Hematopoietic multipotent progenitor cell treated with erythropoietin and hydrocortisone succinate and interleukin-3 and kit ligand, for 4 days (in vitro differentiated cells): ENCODE data around the gene RPA1.
"Not testable (repeated sequence)": the region's sequence is repeated elsewhere in the genome, so short reads cannot be mapped to it uniquely, and the experiment has no call there.

ENCODE experiments used
- DNase-seq: peaks from one replicate; pipeline ENCODE4 v3.0.0-alpha.2; 2015

The RPA1 gene

DNA sequence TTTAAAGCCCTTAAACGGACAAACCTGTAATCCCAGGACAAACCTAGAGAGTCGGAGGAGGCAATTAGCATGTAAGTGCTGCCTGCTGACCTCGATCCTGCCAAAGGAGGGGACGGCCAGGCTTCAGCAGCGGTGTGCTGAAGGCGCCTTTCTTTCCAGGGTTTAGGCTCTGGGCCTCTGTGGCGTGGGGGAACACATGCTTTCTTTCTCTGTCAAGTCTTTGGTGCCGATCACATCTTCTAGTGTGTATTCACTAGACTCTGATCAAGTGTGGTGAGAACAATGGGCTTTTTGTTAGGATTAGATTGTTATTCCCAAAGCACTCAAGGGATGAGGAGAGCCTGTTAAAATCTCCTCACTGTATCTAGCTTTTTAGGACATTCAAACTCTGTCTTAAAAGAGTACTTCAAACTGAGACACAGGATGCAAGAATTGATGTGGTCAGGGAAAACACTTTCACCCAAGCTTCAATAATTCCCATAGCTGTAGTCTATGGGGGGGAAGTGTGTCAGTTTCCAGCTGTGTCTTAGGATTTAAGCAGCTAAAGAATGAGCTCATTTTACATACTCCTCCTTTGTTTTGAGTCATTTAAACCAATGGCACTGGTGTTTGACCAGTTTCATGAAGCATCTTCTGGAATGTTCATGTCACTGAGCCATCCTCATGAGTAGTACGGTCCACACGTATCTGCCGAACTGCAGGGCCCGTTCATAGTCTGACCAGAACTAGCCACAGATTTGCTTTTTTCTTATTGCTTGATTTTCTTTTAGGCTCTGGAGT lies 51.2 kb downstream of the RPA1 start:
- no peak for DNase-seq

DNA sequence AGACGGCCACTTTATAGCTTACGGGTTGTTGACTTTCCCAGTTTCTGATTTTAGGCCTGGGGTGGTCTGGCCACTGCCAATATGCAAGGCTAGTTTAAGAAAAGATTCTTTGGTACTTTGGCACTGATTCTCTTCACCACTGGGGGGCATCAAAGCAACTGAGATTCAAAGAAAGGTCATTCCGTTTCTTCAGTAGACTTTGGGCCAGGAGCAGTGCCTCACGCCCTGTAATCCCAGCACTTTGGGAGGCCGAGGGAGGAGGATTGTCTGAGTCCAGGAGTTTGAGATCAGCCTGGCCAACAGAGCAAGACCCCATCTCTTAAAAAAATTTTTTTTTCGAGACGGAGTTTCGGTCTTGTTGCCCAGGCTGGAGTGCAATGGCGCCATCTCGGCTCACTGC lies 53.0 kb downstream of the RPA1 start:
- peak; percentile 64 for DNase-seq

DNA sequence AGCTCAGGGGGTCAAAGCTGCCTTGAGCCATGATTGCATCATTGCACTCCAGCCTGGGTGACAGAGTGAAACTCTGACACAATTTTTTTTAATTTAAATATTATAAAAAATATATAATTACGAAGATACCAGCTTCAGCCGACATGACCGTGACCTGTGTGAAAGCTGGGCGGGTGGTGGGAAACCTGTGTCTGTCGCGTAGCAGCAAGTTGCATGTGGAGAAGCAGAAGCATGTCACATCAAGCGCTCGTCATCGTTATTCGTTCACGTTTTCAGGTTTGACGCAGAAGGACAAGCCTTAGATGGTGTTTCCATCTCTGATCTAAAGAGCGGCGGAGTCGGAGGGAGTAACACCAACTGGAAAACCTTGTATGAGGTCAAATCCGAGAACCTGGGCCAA lies 53.7 kb downstream of the RPA1 start:
- DNase-seq: no peak

DNA sequence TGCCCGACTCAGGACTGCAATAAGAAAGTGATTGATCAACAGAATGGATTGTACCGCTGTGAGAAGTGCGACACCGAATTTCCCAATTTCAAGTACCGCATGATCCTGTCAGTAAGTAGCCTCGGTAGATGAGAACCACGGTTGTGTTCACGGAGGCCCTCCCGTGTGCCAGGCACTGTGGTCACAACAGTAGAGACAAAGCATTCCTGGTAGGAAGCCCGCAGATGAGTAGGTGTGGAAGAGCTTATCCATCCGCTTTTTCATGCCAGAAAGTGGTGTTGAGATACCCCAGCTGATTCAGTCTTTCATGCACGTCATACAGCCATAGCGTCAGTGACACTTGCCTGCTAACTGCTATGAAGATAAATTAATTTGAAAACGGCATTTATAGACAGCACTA lies 58.9 kb downstream of the RPA1 start:
- DNase-seq: no peak

DNA sequence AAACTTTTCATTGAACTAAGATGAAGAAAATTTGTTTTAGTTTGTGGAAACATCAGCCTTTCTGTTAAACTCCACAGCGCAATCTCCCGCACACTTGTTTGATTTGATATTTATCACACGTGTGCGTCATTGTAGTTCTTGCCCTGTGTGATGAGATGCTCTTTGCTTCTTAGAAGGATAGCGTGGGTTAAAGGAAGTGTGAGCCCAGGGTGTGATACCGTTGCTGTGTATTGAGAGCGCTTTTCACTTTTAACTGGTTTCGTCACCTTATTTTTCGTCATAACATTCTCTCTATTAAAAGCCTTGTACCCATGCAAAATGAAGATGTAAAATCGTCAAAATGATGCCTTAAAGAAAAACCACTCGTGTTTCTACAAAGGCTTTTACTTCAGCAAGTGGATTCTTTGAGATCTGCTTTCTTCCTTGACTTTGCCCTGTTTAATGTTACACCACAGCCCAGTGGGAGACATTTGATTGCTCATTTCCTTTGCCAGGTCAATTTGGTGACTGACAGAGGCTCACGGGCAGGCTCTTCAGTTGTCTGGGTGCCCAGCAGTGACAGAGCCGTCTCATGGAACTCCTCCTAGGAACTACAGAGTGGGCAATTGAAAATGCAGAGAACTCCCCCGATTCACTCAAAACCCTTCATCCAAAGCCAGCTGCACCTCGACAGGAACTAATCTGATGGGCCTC lies 61.1 kb downstream of the RPA1 start:
- no peak for DNase-seq

DNA sequence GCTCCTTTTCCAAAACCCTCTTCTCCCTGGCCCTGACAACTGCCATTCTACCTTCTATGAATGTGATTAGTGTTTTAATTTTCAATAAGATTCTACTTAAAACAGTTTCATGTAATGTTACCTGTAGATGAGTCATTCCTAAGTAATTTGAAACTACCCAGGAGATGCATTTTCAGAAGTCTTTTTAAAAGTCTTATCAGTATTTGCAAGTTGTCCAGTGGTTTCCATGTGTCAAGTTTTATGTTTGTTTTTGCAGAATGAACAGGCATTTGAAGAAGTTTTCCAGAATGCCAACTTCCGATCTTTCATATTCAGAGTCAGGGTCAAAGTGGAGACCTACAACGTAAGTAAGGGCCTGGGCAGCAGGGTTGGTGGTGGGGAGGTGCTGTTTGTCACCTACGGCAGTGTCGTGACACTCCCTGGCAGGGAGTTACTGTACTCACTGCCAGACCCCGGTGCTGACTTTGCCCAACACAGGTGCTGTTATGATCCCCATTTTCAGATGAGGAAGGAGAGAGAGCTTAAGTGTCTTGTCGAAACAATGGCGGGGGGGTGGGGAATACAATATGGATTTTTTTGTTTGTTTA lies 65.0 kb downstream of the RPA1 start:
- DNase-seq: no peak

DNA sequence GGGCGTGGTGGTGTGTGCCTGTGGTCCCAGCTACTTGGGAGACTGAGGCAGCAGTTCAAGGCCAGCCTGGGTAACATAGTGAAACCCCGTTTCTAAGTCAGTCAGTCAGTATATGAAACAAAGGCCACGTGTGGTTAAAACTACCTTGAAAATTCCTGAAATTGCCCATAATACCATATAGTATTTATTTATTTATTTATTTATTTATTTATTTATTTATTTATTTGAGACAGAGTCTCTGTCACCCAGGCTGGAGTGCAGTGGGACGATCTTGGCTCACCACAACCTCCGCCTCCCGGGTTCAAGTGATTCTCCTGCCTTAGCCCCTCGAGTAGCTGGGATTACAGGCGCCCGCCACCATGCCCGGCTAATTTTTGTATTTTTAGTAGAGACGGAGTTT lies 65.7 kb downstream of the RPA1 start:
- DNase-seq: not testable (repeated sequence)

DNA sequence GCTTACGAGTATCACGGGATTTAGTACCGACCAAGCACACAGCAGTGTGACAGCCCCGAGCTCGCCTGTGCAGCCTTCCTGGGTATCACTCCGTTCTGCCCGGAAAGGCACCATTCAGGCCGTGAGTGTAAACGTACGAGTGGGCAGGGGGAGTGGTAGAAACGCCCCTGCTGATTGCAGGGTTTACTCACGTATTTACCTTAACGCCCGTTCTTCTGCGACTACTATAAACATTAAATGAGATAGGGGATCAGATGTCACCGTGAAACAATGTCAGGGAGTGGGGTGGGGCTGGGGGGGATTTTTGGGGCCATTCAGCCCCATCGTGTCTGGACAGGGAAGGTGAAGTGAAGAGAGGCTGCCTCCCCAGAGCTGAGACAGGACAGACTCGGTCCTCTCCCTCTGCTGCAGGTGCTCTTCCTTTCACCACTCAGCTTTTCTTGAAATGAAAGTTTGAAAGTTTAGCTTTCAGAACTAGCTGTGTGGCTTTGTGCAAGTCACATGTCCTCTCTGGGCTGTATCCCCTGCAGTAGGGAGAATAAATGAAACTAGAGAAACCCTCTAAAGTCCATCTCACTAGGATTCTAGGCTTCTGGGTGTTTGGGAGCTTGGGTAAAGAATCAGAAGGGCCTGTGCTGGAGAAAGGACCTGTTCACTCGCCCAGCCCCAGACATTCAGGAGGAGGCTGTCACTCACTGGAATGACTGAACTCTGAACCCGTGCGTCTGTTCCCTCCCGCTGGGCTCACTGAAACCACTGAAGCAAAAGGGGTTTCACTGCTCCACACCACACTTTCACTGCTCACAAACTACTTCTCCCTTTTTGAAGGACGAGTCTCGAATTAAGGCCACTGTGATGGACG lies 66.7 kb downstream of the RPA1 start:
- no peak for DNase-seq

DNA sequence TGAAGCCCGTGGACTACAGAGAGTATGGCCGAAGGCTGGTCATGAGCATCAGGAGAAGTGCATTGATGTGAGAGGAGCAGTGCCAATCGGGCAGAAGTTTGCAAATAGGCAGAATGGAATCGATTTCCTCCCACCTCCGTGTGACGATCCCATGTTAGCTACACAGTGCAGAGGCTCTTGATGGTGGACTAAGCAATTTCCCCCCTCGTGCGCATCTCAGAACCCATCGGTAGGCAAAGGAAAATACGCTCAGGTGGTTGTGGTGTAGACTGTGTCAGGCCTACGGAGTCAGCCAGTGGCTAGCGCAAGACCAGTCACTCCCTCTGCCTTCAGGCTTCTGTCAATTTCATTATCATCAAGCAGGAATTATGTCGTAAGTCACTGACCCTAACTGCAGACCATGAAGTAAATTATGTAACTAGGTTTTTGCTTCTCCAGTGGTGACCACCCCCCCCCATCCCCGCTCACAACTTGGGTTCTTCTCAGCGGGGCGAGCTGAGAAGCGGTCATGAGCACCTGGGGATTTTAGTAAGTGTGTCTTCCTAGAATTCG lies 67.4 kb downstream of the RPA1 start:
- no peak for DNase-seq

DNA sequence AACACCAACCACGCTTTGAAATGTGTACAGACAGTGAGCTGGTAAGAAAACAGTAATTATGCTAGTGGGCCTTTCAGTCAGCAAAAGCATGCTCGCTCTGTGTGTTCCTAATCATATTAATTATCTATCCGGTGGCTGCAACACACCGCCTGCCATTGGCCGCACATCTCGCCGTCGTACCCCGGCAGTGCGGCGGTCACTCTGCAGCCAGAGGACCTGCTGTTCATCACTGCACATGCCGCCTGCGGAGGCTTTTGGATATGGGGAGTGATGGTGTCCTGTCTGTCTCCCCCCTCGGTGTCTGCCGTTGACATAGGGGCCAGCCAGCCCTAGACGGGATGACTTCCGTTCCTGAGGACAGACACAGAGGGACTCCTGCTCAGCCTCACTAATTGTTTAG lies 68.5 kb downstream of the RPA1 start:
- no peak for DNase-seq

DNA sequence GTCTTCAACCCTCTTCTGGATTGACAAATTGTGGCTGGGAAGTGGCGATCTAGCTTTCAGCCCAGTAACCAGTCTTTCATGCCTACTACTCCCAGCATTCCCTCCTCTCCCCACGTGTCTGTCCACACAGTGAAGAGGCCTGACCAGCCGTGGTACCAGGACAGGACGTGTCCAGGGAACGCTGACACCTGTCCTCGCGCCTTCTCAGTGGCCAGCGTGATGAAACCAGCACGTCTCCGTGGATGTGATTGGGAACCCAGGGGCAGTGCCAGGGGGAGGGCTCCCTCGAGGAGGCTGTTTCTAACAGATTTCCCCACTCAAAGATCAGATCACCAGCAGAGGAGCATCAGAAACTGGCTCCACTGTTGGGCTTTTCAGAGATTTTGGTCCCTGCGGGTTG lies 69.1 kb downstream of the RPA1 start:
- DNase-seq: no peak

DNA sequence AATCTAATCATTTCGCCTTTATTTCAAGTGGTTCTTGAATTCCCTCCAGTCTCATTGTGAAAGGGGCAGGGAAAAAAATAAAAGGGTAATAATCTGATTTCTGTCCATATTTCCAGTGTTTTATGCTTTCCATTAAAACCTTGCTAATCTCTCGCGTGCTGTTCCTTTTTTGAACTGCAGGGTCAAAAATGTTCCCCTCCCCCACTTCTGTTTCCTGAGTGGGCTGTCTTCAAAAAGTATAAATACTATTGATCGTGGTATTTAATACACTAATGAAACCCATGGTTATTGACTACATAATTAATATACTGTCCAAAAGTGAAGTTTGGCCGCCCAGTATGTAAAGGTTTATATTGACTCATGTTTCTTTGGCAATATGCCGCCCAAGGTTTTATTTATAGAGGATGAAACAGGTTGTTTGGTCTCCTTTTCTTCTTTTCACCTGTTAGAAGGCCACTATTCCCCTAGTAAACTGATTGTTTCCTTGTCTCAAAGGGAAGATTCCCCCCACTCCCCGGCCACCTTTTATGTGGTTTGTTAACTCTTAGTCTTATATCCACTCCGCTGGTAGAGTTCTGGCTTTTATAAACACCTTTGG lies 69.7 kb downstream of the RPA1 start:
- peak; percentile 37 for DNase-seq

DNA sequence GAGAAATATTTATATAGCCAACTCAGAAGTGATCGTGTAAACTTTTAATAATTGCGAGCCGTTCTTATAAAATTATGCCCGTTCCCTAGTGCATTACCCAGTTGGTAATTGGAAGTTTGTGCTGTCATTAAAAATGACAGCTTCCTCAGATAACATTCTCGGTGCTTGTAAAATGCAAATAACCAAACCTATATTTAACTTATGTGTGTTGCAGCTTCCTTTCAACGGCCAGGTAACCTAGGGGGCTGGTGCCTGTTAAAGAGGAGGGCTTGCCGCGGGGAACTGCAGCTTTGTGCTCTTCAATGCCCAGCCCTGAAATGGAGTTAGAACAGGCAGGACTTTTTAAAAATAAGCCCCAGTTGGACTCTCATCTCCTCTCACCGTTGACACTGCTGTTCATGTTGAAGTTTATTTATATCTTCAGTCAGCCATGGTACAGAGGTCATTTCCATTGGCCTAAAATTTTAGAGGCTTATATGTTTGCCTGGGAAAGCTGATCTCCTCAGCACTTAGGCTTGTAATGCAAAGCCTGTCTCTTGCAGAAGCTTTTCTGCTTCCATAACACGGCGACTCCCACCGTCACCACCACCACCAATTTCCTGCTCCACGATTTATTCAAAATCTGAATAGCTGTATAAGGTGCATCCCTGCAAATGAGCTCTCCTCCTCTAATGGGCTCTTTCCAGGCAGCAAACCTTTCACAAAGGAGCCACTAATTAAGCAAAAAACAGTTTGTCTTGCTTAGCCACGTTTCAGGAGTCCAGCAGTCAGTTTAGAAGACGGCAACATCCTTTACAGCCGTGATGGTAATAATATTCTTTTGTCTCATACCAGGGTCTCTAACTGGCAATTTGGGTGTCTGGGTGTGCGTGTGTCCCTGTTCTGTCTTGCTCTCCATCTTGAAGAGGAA lies 74.7 kb downstream of the RPA1 start:
- no peak for DNase-seq

DNA sequence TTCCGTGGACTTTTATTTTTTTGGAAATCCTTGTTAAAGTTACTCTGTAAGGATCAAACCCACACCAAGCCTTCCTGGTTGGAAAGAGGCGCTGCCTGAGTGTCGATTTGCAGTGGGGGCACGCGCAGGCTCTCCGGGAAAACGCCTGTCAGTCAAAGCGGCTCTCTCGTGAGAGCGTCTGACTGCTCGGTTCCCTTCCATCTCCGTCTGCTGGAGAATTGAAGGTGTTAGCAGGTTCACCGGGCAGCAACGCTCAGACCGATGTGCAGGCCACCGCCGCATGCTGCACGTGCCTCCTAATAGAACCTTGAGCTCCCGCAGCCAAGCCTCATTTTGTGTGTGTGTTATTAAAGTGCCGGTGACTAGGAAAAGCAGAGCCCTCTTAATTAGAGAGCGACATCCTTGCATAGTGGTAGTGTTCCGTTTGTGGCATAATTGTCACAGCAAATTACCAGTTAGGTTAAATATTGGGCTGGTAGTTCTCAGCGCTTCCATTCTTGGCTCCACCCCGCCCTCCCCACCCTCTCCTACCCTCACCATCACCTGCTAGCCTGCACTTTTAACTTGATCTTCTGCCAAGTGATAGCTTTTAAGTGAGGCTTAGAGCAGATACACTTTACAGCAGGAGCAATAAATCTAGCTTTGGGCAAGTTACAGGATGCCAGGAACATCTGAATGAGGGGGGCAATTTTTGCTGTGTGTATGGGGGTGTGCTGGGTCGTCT lies 75.5 kb downstream of the RPA1 start:
- peak; percentile 10 for DNase-seq

DNA sequence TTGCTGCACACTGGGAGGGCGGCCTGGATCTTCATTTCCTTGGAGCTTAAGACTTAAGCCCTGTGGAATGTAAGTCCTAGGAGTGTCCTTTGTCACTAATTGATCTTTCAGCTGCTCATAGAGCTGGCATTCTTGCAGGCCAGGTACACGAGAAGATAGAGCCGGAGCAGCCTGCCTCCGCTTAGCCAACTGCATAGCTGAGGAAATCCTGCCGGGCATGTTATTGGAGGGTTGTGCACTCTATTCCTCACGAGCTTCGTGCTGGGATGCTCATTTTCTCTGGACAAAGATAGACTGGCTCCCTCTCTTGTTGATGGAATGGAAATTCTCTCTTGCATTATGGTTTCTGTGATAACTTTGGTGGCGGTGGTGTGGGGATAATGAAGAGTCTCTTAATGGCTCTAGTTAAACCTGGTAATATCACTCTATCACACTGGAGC lies 76.9 kb downstream of the RPA1 start:
- DNase-seq: no peak

DNA sequence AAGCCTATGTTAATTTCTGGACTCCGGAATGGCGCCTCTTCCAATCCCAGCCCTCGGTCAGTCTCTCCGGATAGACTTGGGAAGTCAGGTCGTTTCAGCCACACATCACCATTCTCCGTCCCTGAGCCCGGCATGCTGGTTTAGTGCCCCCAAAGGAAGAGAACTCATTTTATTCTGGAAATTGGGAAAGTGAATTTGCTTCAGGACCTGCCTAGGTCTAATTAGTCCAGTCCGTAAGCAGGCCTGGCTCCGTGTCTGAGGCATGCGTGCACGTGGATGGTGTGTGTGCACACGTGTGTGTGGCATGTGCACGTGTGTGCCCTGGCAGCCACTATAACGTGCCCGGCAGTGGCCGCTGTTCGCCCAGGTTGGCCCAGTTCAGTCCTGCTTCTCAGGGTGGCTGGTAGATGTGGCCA lies 77.4 kb downstream of the RPA1 start:
- no peak for DNase-seq

DNA sequence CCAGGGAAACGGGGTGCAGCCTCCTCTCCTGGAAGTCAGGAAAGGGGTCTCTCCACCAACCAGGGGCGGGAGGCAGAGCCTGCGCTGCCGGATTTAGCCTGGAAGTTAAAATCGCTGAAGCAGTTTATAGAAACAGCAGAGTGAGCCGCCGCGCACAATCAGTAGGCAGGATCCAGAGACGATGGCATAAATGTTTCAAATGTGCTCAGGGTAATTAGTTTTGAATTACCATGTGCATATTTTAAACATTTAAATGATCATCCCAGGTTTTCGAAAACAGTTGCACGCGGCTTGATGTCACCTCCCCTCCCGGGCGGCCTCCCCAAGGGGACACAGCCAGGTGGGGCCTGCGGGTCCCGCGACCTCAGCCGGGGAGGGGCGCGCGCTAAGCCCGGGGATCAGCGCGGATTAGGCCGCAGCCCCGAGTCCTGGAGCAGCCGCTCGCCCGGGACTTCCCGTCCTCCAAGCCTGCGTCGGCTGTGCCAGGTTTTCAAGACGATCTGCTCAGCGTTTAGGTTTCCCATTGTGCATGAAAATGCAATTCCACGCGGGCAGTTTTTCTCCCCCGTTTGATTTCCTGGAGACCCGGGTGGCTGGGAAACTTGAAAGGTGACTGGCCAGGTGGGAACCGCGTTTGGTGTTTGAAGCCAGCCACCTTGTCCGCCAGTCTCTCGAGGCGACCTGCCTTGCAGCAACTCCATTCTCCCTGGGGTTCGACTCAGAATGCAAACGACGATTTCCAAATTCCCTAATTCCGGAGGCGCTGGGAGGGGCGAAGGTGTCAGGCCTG lies 78.3 kb downstream of the RPA1 start:
- peak; percentile 49 for DNase-seq

DNA sequence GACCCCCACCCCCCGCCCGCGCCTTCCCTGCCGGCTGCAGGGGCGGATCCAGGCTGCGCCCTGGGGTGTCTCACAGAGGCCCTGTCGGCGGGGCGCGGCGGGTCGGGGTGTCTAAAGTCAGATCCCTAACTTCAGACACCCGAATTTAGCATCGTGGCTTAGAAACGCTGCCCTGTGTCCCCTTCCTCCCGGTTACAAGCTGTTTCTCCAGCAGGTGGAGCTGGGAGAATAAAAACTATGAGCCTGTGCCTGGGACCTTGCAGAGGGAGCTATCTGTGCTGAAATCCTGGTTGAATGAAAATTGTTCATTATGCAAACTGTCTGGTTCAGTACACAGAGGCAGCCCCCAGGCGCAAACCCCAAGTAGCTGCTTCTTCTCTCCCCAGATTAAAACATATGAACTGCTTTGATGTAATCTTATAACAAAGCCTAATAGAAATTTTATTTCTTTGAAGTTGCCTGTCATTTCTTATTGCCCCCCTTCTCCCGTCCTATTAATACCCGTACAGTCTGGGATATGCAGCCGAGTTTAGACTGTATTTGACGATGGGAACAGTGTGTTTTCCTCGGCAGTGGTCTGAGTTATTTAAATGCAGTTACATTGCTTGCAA lies 79.0 kb downstream of the RPA1 start:
- peak; percentile 87 for DNase-seq

DNA sequence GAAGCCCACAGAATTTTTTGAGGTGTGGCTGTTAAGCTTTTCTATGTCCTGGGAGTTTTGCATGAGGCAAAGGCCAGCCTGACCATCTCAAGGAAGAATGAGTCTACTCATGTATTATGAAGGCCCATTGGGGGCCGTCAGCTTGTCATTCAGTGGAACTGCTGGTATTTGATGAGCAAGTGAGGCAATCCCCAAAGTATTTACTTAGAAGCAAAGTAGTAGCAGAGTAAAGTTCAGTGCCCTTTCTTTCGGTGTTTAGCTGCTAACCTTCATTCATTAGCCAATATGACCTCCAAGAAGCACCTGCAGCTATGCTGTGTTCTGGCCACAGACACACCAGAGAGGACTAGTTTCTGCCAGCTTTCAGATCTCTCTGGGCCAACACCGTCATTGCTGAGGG lies 80.2 kb downstream of the RPA1 start:
- no peak for DNase-seq
